ENCODE measurements around the gene GPRC5A. TPM values are rescaled to one million over a fixed set of nuclear protein-coding genes. Genes with fewer than 3 reads are reported as not detected.

GPRC5A gene
- total and polyA plus RNA-seq, 10 donors, result 0.09 to 3.0 (median 0.34) TPM

GRCh38 chr12:12889701-12890100 lies 1.7 kb upstream of the GPRC5A start:
- Histone ChIP-seq H3K27me3 (replicated peaks in 1 of 7) (peaks cover 0 to 59% (median 13%) of the 10 kb centered on the region in 7 donors), H3K4me1 (peaks cover 4 to 20% (median 14%) of the 10 kb centered on the region in 6 donors), H3K27ac (no peak overlapping the region), H3K9me3 (no peaks in the 10 kb centered on the region), H3K36me3 (no peaks in the 10 kb centered on the region), H3K4me3 (no peak overlapping the region)
- WGBS, 5 donors, result 91 to 98% (median 93%) methylated on average over 5 of the region's 5 CpGs
- no peak for DNase-seq
- intact Hi-C loops (cut with DNase I; ENCODE audit: low total_unique reads), result no loop called here
- TF ChIP-seq POLR2AphosphoS5 (IDR thresholded peaks at IDR 0.05) (no peak), POLR2A (IDR thresholded peaks at IDR 0.05) (no peak), CTCF (IDR thresholded peaks at IDR 0.05 in 8 of 11, conservative IDR thresholded peaks at IDR 0.05 in 3 of 11) (no peak)

GRCh38 chr12:12890543-12891079 lies 751 bp upstream of the GPRC5A start:
- Histone ChIP-seq H3K27ac (no peak overlapping the region), H3K4me3 (peak overlapping the region; percentile 21 to 69 (median 39)), H3K4me1 (peaks cover 4 to 20% (median 14%) of the 10 kb centered on the region in 6 donors), H3K36me3 (no peaks in the 10 kb centered on the region), H3K9me3 (no peaks in the 10 kb centered on the region), H3K27me3 (replicated peaks in 1 of 7) (peaks cover 0 to 61% (median 13%) of the 10 kb centered on the region in 7 donors)
- intact Hi-C loops (cut with DNase I; ENCODE audit: low total_unique reads), result no loop called here
- TF ChIP-seq POLR2AphosphoS5 (IDR thresholded peaks at IDR 0.05), result no peak
- no peak for TF ChIP-seq POLR2A (IDR thresholded peaks at IDR 0.05)
- TF ChIP-seq CTCF (IDR thresholded peaks at IDR 0.05 in 8 of 11, conservative IDR thresholded peaks at IDR 0.05 in 3 of 11), result peak in 1 of 11 experiments; percentile 18
- WGBS, 5 donors, result 25 to 59% (median 36%) methylated on average over 14 to 16 of the region's 16 CpGs
- DNase-seq, result no peak

GRCh38 chr12:12891881-12892355 lies 556 bp downstream of the GPRC5A start:
- no peak for TF ChIP-seq POLR2AphosphoS5 (IDR thresholded peaks at IDR 0.05)
- no peak for TF ChIP-seq POLR2A (IDR thresholded peaks at IDR 0.05)
- no peak for TF ChIP-seq CTCF (IDR thresholded peaks at IDR 0.05 in 8 of 11, conservative IDR thresholded peaks at IDR 0.05 in 3 of 11)
- Histone ChIP-seq H3K9me3 (no peaks in the 10 kb centered on the region), H3K4me3 (peak overlapping the region in 4 of 8 donors; percentile 36 to 69 (median 46)), H3K4me1 (peaks cover 4 to 20% (median 14%) of the 10 kb centered on the region in 6 donors), H3K27me3 (replicated peaks in 1 of 7) (peaks cover 0 to 61% (median 13%) of the 10 kb centered on the region in 7 donors), H3K27ac (no peak overlapping the region), H3K36me3 (no peaks in the 10 kb centered on the region)
- intact Hi-C loops (cut with DNase I; ENCODE audit: low total_unique reads), result no loop called here
- no peak for DNase-seq
- 50 to 59% (median 52%) methylated on average over 7 of the region's 7 CpGs for WGBS, 5 donors

- Histone ChIP-seq H3K4me1 (peaks cover 4 to 20% (median 14%) of the 10 kb centered on the region in 6 donors), H3K27ac (no peak overlapping the region), H3K9me3 (no peaks in the 10 kb centered on the region), H3K4me3 (no peak overlapping the region), H3K36me3 (no peaks in the 10 kb centered on the region), H3K27me3 (replicated peaks in 1 of 7) (peaks cover 0 to 67% (median 13%) of the 10 kb centered on the region in 7 donors)
- TF ChIP-seq CTCF (IDR thresholded peaks at IDR 0.05 in 8 of 11, conservative IDR thresholded peaks at IDR 0.05 in 3 of 11), result no peak
- TF ChIP-seq POLR2A (IDR thresholded peaks at IDR 0.05), result no peak
- TF ChIP-seq POLR2AphosphoS5 (IDR thresholded peaks at IDR 0.05), result no peak
- intact Hi-C loops (cut with DNase I; ENCODE audit: low total_unique reads), result no loop called here
- 67 to 73% (median 71%) methylated on average over 10 of the region's 10 CpGs for WGBS, 5 donors
- no peak for DNase-seq
Measured at GRCh38 chr12:12892681-12893141, 1.3 kb downstream of the GPRC5A start.

Data from spleen (tissue), 11 donors.